Parathyroid adenoma (tissue), 2 donors: ENCODE results near the gene ACP7.

Experiments used
- H2AFZ ChIP-seq: fragments of 300-600 bp; sonication (generic); one replicate; pipeline ENCODE4 v1.7.0; 2017; ENCODE audit warnings: antibody characterized with exemption, mild to moderate bottlenecking
- H3K27ac ChIP-seq: fragments of 300-600 bp; sonication (generic); one replicate; pipeline ENCODE4 v1.7.0; 2017
- H3K27me3 ChIP-seq: fragments of 300-600 bp; sonication (generic); one replicate; pipeline ENCODE4 v1.7.0; 2017; ENCODE audit warnings: low read length; ENCODE audit not compliant: control insufficient read depth, insufficient read depth
- H3K36me3 ChIP-seq: fragments of 300-600 bp; sonication (generic); one replicate; pipeline ENCODE4 v1.7.0; 2017; ENCODE audit warnings: low read length; ENCODE audit not compliant: control insufficient read depth, insufficient read depth
- H3K4me1 ChIP-seq: fragments of 300-600 bp; sonication (generic); one replicate; pipeline ENCODE4 v1.7.0; 2017; ENCODE audit warnings: control low read depth
- H3K4me2 ChIP-seq: fragments of 300-600 bp; sonication (generic); one replicate; pipeline ENCODE4 v1.7.0; 2017; ENCODE audit warnings: low read length
- H3K4me3 ChIP-seq: fragments of 300-600 bp; sonication (generic); one replicate; pipeline ENCODE4 v1.7.0; 2017; ENCODE audit warnings: low read depth, low read length
- H3K79me2 ChIP-seq: fragments of 300-600 bp; sonication (generic); one replicate; pipeline ENCODE4 v1.7.0; 2017; ENCODE audit warnings: control low read depth
- H3K9ac ChIP-seq: fragments of 300-600 bp; sonication (generic); one replicate; pipeline ENCODE4 v1.7.0; 2017; ENCODE audit warnings: mild to moderate bottlenecking
- H3K9me3 ChIP-seq: fragments of 300-600 bp; sonication (generic); one replicate; pipeline ENCODE4 v1.7.0; 2017; ENCODE audit warnings: low read length; ENCODE audit not compliant: control insufficient read depth
- CTCF ChIP-seq: fragments of 300-600 bp; sonication (generic); IDR thresholded peaks from one replicate; pipeline ENCODE4 v1.7.0; 2017; ENCODE audit warnings: antibody characterized with exemption, mild to moderate bottlenecking
- donor health status: primary hyperparathyroidism.

ACP7 gene

DNA sequence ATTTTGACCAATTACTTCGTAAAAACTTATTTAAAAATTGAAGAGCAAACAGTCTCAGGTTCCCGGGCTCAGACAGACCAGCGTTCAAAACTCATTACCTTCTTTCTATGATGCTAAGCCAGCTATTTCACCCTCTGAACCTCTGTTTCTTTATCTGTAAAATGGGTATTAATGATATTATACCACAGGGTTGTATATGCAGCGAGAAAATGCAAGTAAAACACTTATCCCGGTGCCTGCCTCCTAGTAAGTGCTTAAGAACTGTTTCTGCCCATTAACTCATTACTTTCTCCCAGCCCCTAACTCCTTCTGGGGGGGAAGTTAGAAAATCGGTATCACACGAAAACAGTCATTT lies 41.0 kb downstream of the ACP7 start:
- H3K4me3 ChIP-seq, result peak overlapping the region; percentile 90
- H3K4me1 ChIP-seq, result peaks cover 18% of the 10 kb centered on the region
- peak overlapping the region; percentile 72 for H3K4me2 ChIP-seq
- no peak for TF ChIP-seq CTCF
- peaks cover 24% of the 10 kb centered on the region for H3K79me2 ChIP-seq
- no peaks in the 10 kb centered on the region for H3K36me3 ChIP-seq
- peak overlapping the region; percentile 75 for H2AFZ ChIP-seq
- H3K27ac ChIP-seq, result peak overlapping the region; percentile 88
- H3K27me3 ChIP-seq, result no peaks in the 10 kb centered on the region
- no peaks in the 10 kb centered on the region for H3K9me3 ChIP-seq
- no peak overlapping the region for H3K9ac ChIP-seq

- Histone ChIP-seq H3K9ac (peak within 1 kb of the TSS; percentile 84), H3K4me3 (peak within 1 kb of the TSS; percentile 90), H3K4me1 (peaks cover 18% of the 10 kb centered on the region), H3K27me3 (no peaks in the 10 kb centered on the region), H3K4me2 (peak within 1 kb of the TSS; percentile 90), H3K9me3 (no peaks in the 10 kb centered on the region), H3K79me2 (peaks cover 27% of the 10 kb centered on the region), H3K36me3 (no peaks in the 10 kb centered on the region), H2AFZ (peak within 1 kb of the TSS; percentile 75), H3K27ac (peak within 1 kb of the TSS; percentile 88)
- TF ChIP-seq CTCF, result no peak
Measured at GRCh38 chr19:39125554-39126311, 41.6 kb downstream of the ACP7 start, which contains the start of gene PAK4. PAK4 (plus strand) TSS chr19:39125786; CDS start chr19:39169554, 43,768 bp downstream.

- Histone ChIP-seq H3K27ac (peak overlapping the region; percentile 88), H3K4me1 (peaks cover 25% of the 10 kb centered on the region), H3K4me3 (peak overlapping the region; percentile 90), H3K4me2 (peak overlapping the region; percentile 90), H3K79me2 (peaks cover 36% of the 10 kb centered on the region), H3K9me3 (no peaks in the 10 kb centered on the region), H3K36me3 (no peaks in the 10 kb centered on the region), H3K27me3 (no peaks in the 10 kb centered on the region), H2AFZ (peak overlapping the region; percentile 30), H3K9ac (no peak overlapping the region)
- TF ChIP-seq CTCF, result no peak
Measured at GRCh38 chr19:39126312-39127187, 42.4 kb downstream of the ACP7 start.

DNA sequence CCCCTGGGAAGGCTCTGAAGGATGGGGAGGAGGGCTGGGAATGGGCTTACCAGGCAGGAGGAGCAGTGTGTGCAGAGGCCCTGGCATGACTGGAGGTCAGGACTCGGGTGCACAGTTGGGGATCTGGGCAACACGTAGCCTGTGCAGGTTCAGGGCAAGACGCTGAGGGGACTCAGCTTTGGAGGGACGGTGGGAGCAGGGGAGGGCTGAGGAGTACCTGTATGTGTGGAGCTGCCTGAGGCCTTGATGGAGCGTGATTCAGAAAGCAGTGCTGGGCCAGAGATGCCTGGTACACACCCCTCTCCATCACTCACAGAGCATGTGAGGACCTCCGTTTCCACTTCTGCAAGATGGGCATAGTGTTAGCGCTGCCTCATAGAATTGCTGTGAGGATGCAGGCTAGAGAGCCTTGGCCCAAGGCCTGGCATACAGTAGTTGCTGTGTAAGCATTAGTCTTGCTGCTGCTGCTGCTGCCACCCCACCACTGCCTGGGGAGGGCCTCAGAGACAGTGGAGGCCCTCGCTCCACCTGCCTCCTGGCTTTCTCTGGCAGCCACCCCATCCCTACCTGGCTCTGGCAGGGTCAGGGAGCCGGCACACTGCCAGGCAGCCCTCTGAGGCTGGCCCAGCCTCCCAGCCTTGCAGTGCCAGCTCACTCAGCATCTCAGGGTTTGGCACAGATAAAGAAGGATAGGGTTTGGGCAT lies 43.8 kb downstream of the ACP7 start:
- Histone ChIP-seq H3K4me3 (no peak overlapping the region), H3K27me3 (no peaks in the 10 kb centered on the region), H3K4me2 (peak overlapping the region; percentile 90), H3K4me1 (peaks cover 39% of the 10 kb centered on the region), H3K9ac (no peak overlapping the region), H3K36me3 (no peaks in the 10 kb centered on the region), H3K9me3 (no peaks in the 10 kb centered on the region), H3K79me2 (peaks cover 50% of the 10 kb centered on the region), H2AFZ (no peak overlapping the region), H3K27ac (peak overlapping the region; percentile 88)
- TF ChIP-seq CTCF, result peak; percentile 29
